ENCODE data around the gene CNKSR1.

CNKSR1 gene

DNA sequence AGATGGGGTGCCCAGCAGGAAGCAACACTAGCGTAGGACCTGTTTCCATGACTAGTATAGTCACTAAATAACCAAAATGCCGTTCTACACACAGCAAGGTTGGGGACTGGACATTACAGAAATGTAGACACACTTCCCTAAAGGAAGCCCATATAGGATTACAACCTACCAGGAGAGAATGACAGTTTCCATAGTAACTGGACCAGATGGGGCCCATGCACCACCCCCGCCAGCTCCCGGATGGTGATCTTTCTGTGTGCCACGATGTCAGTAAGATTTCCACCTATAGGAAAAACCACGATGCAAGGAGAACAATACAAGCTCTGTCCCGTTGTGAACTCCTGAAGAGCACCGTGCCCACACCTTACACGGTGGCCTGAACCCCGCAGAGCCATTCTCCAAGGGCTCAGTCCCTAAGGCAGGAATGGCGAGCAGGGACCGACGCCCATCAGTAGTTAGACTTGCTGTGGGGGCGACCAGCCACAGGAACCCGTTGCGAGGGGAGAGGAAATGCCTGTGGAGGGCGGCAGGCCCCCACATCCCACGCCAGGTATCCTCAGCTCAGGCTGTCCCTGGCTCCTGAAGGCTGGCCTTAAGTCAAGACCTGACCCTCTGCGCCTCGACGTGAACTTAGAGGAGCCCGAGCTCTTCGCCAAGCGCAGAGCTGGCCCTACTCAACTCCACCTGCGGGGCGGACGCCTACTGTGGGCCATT, 43.1 kb downstream of the CNKSR1 start (continued):
- TF ChIP-seq KLF1 (tag by site-specific recombination; IDR thresholded peaks at IDR 0.05) (peak; percentile 61), ZNF624 (tag by site-specific recombination; IDR thresholded peaks at IDR 0.05) (no peak), ZIC2 (tag by site-specific recombination; IDR thresholded peaks at IDR 0.05) (peak; percentile 48; the same call in 1 of the 2 replicates), ZBTB7A (tag by site-specific recombination; IDR thresholded peaks at IDR 0.05; ENCODE audit: low read depth) (no peak), ZBTB1 (tag by site-specific recombination; IDR thresholded peaks at IDR 0.05) (no peak), TRIM28 (IDR thresholded peaks at IDR 0.05; ENCODE audit: borderline replicate concordance, low read length) (no peak), ZBTB21 (tag by site-specific recombination; IDR thresholded peaks at IDR 0.05) (no peak), ZNF133 (tag by site-specific recombination; IDR thresholded peaks at IDR 0.05) (no peak), ZNF561 (tag by site-specific recombination; IDR thresholded peaks at IDR 0.05; ENCODE audit: borderline replicate concordance) (no peak), EGR2 (tag by site-specific recombination; IDR thresholded peaks at IDR 0.05; ENCODE audit: low read depth) (peak; percentile 71), IKZF3 (tag by site-specific recombination; IDR thresholded peaks at IDR 0.05) (0 out of 2 replicates have a peak, but pooled peaks have one; percentile 22), ZFHX2 (tag by site-specific recombination; conservative IDR thresholded peaks at IDR 0.05) (peak; percentile 68), ZNF571 (tag by site-specific recombination; IDR thresholded peaks at IDR 0.05) (no peak), ZNF24 (tag by site-specific recombination; IDR thresholded peaks at IDR 0.05) (no peak), ZNF560 (tag by site-specific recombination; IDR thresholded peaks at IDR 0.05; ENCODE audit: borderline replicate concordance) (no peak)

GRCh38 chr1:26221094-26221493, 43.8 kb downstream of the CNKSR1 start:
- POLR2A ChIA-PET: no interaction called here
- Histone ChIP-seq H3K9me3 (ENCODE audit: control insufficient read depth, insufficient read depth, low read depth, low read length) (no peaks in the 10 kb centered on the region), H3K36me3 (ENCODE audit: control insufficient read depth in 2 of 2, insufficient read depth in 1 of 2, low read length in 2 of 2) (no peaks in the 10 kb centered on the region), H3K4me3 (ENCODE audit: low read depth, low read length) (no peak overlapping the region), H3K27ac (ENCODE audit: extremely low read depth, low read depth, low read length) (no peak overlapping the region), H3K4me1 (ENCODE audit: control insufficient read depth, insufficient read depth, low read length) (peaks cover 3% of the 10 kb centered on the region; the same call in 1 of the 2 replicates)
- CTCF ChIA-PET: interaction anchor here (0.6 to 3.4 kb wide), 3 partner anchors 12 to 249 kb away, joined by 3 to 27 read pairs (median 6); partner anchors contain the start of gene CEP85
- 0 out of 2 replicates have a peak, but pooled peaks have one; percentile 20 for TF ChIP-seq ZNF629 (tag by site-specific recombination; IDR thresholded peaks at IDR 0.05)
- TF ChIP-seq OSR2 (tag by site-specific recombination; IDR thresholded peaks at IDR 0.05): peak; percentile 55; the same call in 1 of the 2 replicates
- no peak for TF ChIP-seq YY2 (tag by site-specific recombination; IDR thresholded peaks at IDR 0.05)
- TF ChIP-seq, protein P1, sequence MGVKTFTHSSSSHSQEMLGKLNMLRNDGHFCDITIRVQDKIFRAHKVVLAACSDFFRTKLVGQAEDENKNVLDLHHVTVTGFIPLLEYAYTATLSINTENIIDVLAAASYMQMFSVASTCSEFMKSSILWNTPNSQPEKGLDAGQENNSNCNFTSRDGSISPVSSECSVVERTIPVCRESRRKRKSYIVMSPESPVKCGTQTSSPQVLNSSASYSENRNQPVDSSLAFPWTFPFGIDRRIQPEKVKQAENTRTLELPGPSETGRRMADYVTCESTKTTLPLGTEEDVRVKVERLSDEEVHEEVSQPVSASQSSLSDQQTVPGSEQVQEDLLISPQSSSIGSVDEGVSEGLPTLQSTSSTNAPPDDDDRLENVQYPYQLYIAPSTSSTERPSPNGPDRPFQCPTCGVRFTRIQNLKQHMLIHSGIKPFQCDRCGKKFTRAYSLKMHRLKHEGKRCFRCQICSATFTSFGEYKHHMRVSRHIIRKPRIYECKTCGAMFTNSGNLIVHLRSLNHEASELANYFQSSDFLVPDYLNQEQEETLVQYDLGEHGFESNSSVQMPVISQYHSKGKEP (tag by site-specific recombination; IDR thresholded peaks at IDR 0.05): 0 out of 2 replicates have a peak, but pooled peaks have one; percentile 37
- peak; percentile 59; the same call in 1 of the 2 replicates for TF ChIP-seq GLIS1 (tag by site-specific recombination; IDR thresholded peaks at IDR 0.05)
- TF ChIP-seq ZNF2 (tag by site-specific recombination; IDR thresholded peaks at IDR 0.05): no peak

DNA sequence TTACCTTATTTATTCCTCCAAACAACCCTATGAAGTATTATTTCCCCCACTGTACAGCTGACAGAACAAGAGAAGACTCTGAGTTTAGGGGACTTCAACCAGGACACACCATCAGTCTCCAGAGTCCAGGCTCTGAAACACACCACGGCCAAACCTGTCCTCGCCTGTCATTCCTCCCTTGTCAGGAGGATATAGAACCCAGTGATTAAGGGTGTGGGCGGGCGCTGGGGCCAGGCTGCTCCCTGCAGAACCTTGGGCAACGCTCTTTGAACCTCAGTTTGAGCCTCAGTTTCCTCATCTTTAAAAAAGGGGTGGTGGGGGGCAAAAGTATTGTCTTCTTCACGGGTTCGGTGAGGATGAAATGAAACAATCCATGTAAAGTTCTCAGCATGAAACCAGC, 47.3 kb downstream of the CNKSR1 start:
- Histone ChIP-seq H3K4me1 (ENCODE audit: control insufficient read depth, insufficient read depth, low read length) (peaks cover 3% of the 10 kb centered on the region; the same call in 1 of the 2 replicates), H3K4me3 (ENCODE audit: low read depth, low read length) (no peak overlapping the region), H3K36me3 (ENCODE audit: control insufficient read depth in 2 of 2, insufficient read depth in 1 of 2, low read length in 2 of 2) (no peaks in the 10 kb centered on the region), H3K27ac (ENCODE audit: extremely low read depth, low read depth, low read length) (no peak overlapping the region), H3K9me3 (ENCODE audit: control insufficient read depth, insufficient read depth, low read depth, low read length) (no peaks in the 10 kb centered on the region)
- ChIA-PET CTCF (interaction anchor here (0.7 kb wide), 1 partner anchor 380 kb away, joined by 4 read pairs; no protein-coding TSS in a partner anchor), POLR2A (no interaction called here)
- TF ChIP-seq, protein P2, sequence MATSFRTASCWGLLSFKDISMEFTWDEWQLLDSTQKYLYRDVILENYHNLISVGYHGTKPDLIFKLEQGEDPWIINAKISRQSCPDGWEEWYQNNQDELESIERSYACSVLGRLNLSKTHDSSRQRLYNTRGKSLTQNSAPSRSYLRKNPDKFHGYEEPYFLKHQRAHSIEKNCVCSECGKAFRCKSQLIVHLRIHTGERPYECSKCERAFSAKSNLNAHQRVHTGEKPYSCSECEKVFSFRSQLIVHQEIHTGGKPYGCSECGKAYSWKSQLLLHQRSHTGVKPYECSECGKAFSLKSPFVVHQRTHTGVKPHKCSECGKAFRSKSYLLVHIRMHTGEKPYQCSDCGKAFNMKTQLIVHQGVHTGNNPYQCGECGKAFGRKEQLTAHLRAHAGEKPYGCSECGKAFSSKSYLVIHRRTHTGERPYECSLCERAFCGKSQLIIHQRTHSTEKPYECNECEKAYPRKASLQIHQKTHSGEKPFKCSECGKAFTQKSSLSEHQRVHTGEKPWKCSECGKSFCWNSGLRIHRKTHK (tag by site-specific recombination; IDR thresholded peaks at IDR 0.05): no peak
- TF ChIP-seq ZNF157 (tag by site-specific recombination; IDR thresholded peaks at IDR 0.05) (no peak), ZNF2 (tag by site-specific recombination; IDR thresholded peaks at IDR 0.05) (0 out of 2 replicates have a peak, but pooled peaks have one; percentile 32)

All from HEK293 (cell line).